ENCODE results near the gene GMPPB.
"Not testable (repeated sequence)": the region's sequence is repeated elsewhere in the genome, so short reads cannot be mapped to it uniquely, and the experiment has no call there.

GMPPB gene

GRCh38 chr3:49686346-49686745, 37.4 kb downstream of the GMPPB start:
- H3K9ac ChIP-seq (ENCODE audit: low read length); H3K27ac ChIP-seq (ENCODE audit: low read length); H3K4me1 ChIP-seq (ENCODE audit: control insufficient read depth, low read depth, low read length); H3K27me3 ChIP-seq (ENCODE audit: control insufficient read depth, insufficient read depth, low read length); H3K9me3 ChIP-seq (ENCODE audit: control insufficient read depth, low read depth, low read length): not testable (repeated sequence)
- peaks cover 24% of the 10 kb centered on the region for H3K36me3 ChIP-seq (ENCODE audit: control insufficient read depth, low read depth, low read length)
- peak overlapping the region; percentile 75 for H3K4me3 ChIP-seq (ENCODE audit: low read length)

- H3K9me3 ChIP-seq (ENCODE audit: control insufficient read depth, low read depth, low read length); H3K4me1 ChIP-seq (ENCODE audit: control insufficient read depth, low read depth, low read length); H3K4me3 ChIP-seq (ENCODE audit: low read length); H3K27ac ChIP-seq (ENCODE audit: low read length); H3K27me3 ChIP-seq (ENCODE audit: control insufficient read depth, insufficient read depth, low read length); H3K9ac ChIP-seq (ENCODE audit: low read length): not testable (repeated sequence)
- H3K36me3 ChIP-seq (ENCODE audit: control insufficient read depth, low read depth, low read length), result peaks cover 25% of the 10 kb centered on the region
Observed at GRCh38 chr3:49685846-49686245, 37.9 kb downstream of the GMPPB start.

- H3K36me3 ChIP-seq (ENCODE audit: control insufficient read depth, low read depth, low read length), result peaks cover 32% of the 10 kb centered on the region
- H3K27me3 ChIP-seq (ENCODE audit: control insufficient read depth, insufficient read depth, low read length); H3K9me3 ChIP-seq (ENCODE audit: control insufficient read depth, low read depth, low read length); H3K4me1 ChIP-seq (ENCODE audit: control insufficient read depth, low read depth, low read length); H3K4me3 ChIP-seq (ENCODE audit: low read length); H3K27ac ChIP-seq (ENCODE audit: low read length); H3K9ac ChIP-seq (ENCODE audit: low read length): not testable (repeated sequence)
Observed at GRCh38 chr3:49685103-49685502, 38.6 kb downstream of the GMPPB start.

GRCh38 chr3:49684453-49684852, 39.3 kb downstream of the GMPPB start:
- H3K4me1 ChIP-seq (ENCODE audit: control insufficient read depth, low read depth, low read length); H3K27me3 ChIP-seq (ENCODE audit: control insufficient read depth, insufficient read depth, low read length); H3K9me3 ChIP-seq (ENCODE audit: control insufficient read depth, low read depth, low read length); H3K4me3 ChIP-seq (ENCODE audit: low read length); H3K27ac ChIP-seq (ENCODE audit: low read length); H3K9ac ChIP-seq (ENCODE audit: low read length): not testable (repeated sequence)
- peaks cover 39% of the 10 kb centered on the region for H3K36me3 ChIP-seq (ENCODE audit: control insufficient read depth, low read depth, low read length)

- H3K4me1 ChIP-seq (ENCODE audit: control insufficient read depth, low read depth, low read length), result no peaks in the 10 kb centered on the region
- H3K9ac ChIP-seq (ENCODE audit: low read length), result no peak overlapping the region
- no peaks in the 10 kb centered on the region for H3K9me3 ChIP-seq (ENCODE audit: control insufficient read depth, low read depth, low read length)
- H3K4me3 ChIP-seq (ENCODE audit: low read length), result no peak overlapping the region
- peaks cover 51% of the 10 kb centered on the region for H3K36me3 ChIP-seq (ENCODE audit: control insufficient read depth, low read depth, low read length)
- H3K27ac ChIP-seq (ENCODE audit: low read length), result no peak overlapping the region
- H3K27me3 ChIP-seq (ENCODE audit: control insufficient read depth, insufficient read depth, low read length), result no peaks in the 10 kb centered on the region
Observed at GRCh38 chr3:49683162-49683561, 40.6 kb downstream of the GMPPB start.

- no peak overlapping the region for H3K9ac ChIP-seq (ENCODE audit: low read length)
- no peak overlapping the region for H3K27ac ChIP-seq (ENCODE audit: low read length)
- H3K4me3 ChIP-seq (ENCODE audit: low read length), result no peak overlapping the region
- H3K4me1 ChIP-seq (ENCODE audit: control insufficient read depth, low read depth, low read length), result no peaks in the 10 kb centered on the region
- H3K36me3 ChIP-seq (ENCODE audit: control insufficient read depth, low read depth, low read length), result peaks cover 67% of the 10 kb centered on the region
- no peaks in the 10 kb centered on the region for H3K27me3 ChIP-seq (ENCODE audit: control insufficient read depth, insufficient read depth, low read length)
- no peaks in the 10 kb centered on the region for H3K9me3 ChIP-seq (ENCODE audit: control insufficient read depth, low read depth, low read length)
Observed at GRCh38 chr3:49681543-49681942, 42.2 kb downstream of the GMPPB start.

GRCh38 chr3:49681232-49681522, 42.6 kb downstream of the GMPPB start:
- Histone ChIP-seq H3K4me3 (ENCODE audit: low read length) (no peak overlapping the region), H3K36me3 (ENCODE audit: control insufficient read depth, low read depth, low read length) (peaks cover 71% of the 10 kb centered on the region), H3K9me3 (ENCODE audit: control insufficient read depth, low read depth, low read length) (no peaks in the 10 kb centered on the region), H3K27ac (ENCODE audit: low read length) (no peak overlapping the region), H3K9ac (ENCODE audit: low read length) (no peak overlapping the region), H3K4me1 (ENCODE audit: control insufficient read depth, low read depth, low read length) (no peaks in the 10 kb centered on the region), H3K27me3 (ENCODE audit: control insufficient read depth, insufficient read depth, low read length) (no peaks in the 10 kb centered on the region)

- Histone ChIP-seq H3K4me3 (ENCODE audit: low read length) (no peak overlapping the region), H3K27ac (ENCODE audit: low read length) (no peak overlapping the region), H3K9ac (ENCODE audit: low read length) (no peak overlapping the region), H3K9me3 (ENCODE audit: control insufficient read depth, low read depth, low read length) (no peaks in the 10 kb centered on the region), H3K36me3 (ENCODE audit: control insufficient read depth, low read depth, low read length) (peaks cover 73% of the 10 kb centered on the region), H3K4me1 (ENCODE audit: control insufficient read depth, low read depth, low read length) (no peaks in the 10 kb centered on the region), H3K27me3 (ENCODE audit: control insufficient read depth, insufficient read depth, low read length) (no peaks in the 10 kb centered on the region)
Observed at GRCh38 chr3:49680493-49681231, 43.1 kb downstream of the GMPPB start.

- Histone ChIP-seq H3K27me3 (ENCODE audit: control insufficient read depth, insufficient read depth, low read length) (no peaks in the 10 kb centered on the region), H3K27ac (ENCODE audit: low read length) (no peak overlapping the region), H3K36me3 (ENCODE audit: control insufficient read depth, low read depth, low read length) (peaks cover 49% of the 10 kb centered on the region), H3K9ac (ENCODE audit: low read length) (no peak overlapping the region), H3K9me3 (ENCODE audit: control insufficient read depth, low read depth, low read length) (no peaks in the 10 kb centered on the region), H3K4me3 (ENCODE audit: low read length) (no peak overlapping the region), H3K4me1 (ENCODE audit: control insufficient read depth, low read depth, low read length) (no peaks in the 10 kb centered on the region)
Observed at GRCh38 chr3:49675912-49676311, 47.8 kb downstream of the GMPPB start.

- Histone ChIP-seq H3K27me3 (ENCODE audit: control insufficient read depth, insufficient read depth, low read length) (no peaks in the 10 kb centered on the region), H3K4me3 (ENCODE audit: low read length) (peak overlapping the region; percentile 85), H3K9me3 (ENCODE audit: control insufficient read depth, low read depth, low read length) (no peaks in the 10 kb centered on the region), H3K27ac (ENCODE audit: low read length) (no peak overlapping the region), H3K4me1 (ENCODE audit: control insufficient read depth, low read depth, low read length) (no peaks in the 10 kb centered on the region), H3K36me3 (ENCODE audit: control insufficient read depth, low read depth, low read length) (peaks cover 35% of the 10 kb centered on the region), H3K9ac (ENCODE audit: low read length) (peak overlapping the region; percentile 83)
Observed at GRCh38 chr3:49674497-49674983, 49.2 kb downstream of the GMPPB start.

GRCh38 chr3:49673715-49674496, 49.8 kb downstream of the GMPPB start, which contains the start of gene APEH:
Gene APEH (plus strand): TSS chr3:49674351. CDS start chr3:49674402, 51 bp downstream.
- Histone ChIP-seq H3K9ac (ENCODE audit: low read length) (peak within 1 kb of the TSS; percentile 83), H3K4me1 (ENCODE audit: control insufficient read depth, low read depth, low read length) (no peaks in the 10 kb centered on the region), H3K27me3 (ENCODE audit: control insufficient read depth, insufficient read depth, low read length) (no peaks in the 10 kb centered on the region), H3K27ac (ENCODE audit: low read length) (peak within 1 kb of the TSS; percentile 82), H3K4me3 (ENCODE audit: low read length) (peak within 1 kb of the TSS; percentile 85), H3K9me3 (ENCODE audit: control insufficient read depth, low read depth, low read length) (no peaks in the 10 kb centered on the region), H3K36me3 (ENCODE audit: control insufficient read depth, low read depth, low read length) (peaks cover 29% of the 10 kb centered on the region)
